Adrenal gland (tissue), 12 donors: ENCODE data around the gene KSR2. TPM values are rescaled to one million over a fixed set of nuclear protein-coding genes. Genes with fewer than 3 reads are reported as not detected.

ENCODE experiments used
- DNase-seq, 7 donors: peaks; one replicate each; pipeline ENCODE4 v3.0.0-alpha.2; 2019 to 2020
- H3K27ac ChIP-seq, 5 donors: fragments of 200-600 bp; sonication (generic) in 4 of 5; 1 replicate in 3 of 5; 2 replicates in 2 of 5; pipeline versions ENCODE4 v1.5.1 to v1.8.0; 2016 to 2020; ENCODE audit warnings: mild to moderate bottlenecking in 1 of 5
- H3K27me3 ChIP-seq: fragments of 200-600 bp; 2 replicates; pipeline ENCODE4 v1.8.0; 2021
- H3K36me3 ChIP-seq, 2 donors: fragments of 200-600 bp; replicated peaks in 1 of 2; 1 replicate in 1 of 2; 2 replicates in 1 of 2; pipeline versions ENCODE4 v1.5.1 to v1.8.0; 2018 to 2022
- H3K4me1 ChIP-seq, 2 donors: fragments of 200-600 bp; replicated peaks in 1 of 2; 1 replicate in 1 of 2; 2 replicates in 1 of 2; pipeline versions ENCODE4 v1.5.1 to v1.8.0; 2018 to 2021
- H3K4me3 ChIP-seq, 4 donors: fragments of 200-600 bp; sonication (generic) in 3 of 4; one replicate each; pipeline ENCODE4 v1.5.1; 2016 to 2018
- H3K9me3 ChIP-seq, 3 donors: fragments of 200-600 bp; sonication (generic) in 1 of 3; replicated peaks in 1 of 3; 1 replicate in 2 of 3; 2 replicates in 1 of 3; pipeline versions ENCODE4 v1.5.1 to v1.8.0; 2016 to 2021
- CTCF ChIP-seq, 6 experiments: fragments of 450-650 bp in 4 of 6; fragments of 200-600 bp in 2 of 6; sonication (generic) in 1 of 6; IDR thresholded peaks; 1 replicate in 5 of 6; 2 replicates in 1 of 6; pipeline versions ENCODE4 v1.5.1 to v1.8.0; 2016 to 2021; ENCODE audit warnings: antibody characterized with exemption in 6 of 6, mild to moderate bottlenecking in 2 of 6, moderate library complexity in 1 of 6
- POLR2A ChIP-seq, 2 donors: fragments of 450-650 bp; IDR thresholded peaks; one replicate each; pipeline ENCODE4 v1.6.1; 2017; ENCODE audit warnings: antibody characterized with exemption in 2 of 2, mild to moderate bottlenecking in 2 of 2, moderate library complexity in 1 of 2
- whole genome bisulfite sequencing, 4 donors: extraction: QIAGEN DNeasy Blood & Tissue Kit in 2 of 4; methylation state at CpG; one replicate each; pipeline versions ENCODE4 v1.1.5 to v1.1.7; 2013 to 2017; 5-methylcytosine and 5-hydroxymethylcytosine counted together
- intact Hi-C, 2 donors: fragments of 100-400 bp; cut with DNase I; formaldehyde crosslinking; loops; one replicate each; pipeline versions ENCODE4 v1.14.1 to v1.15.0; 2022 to 2023
- polyA plus RNA-seq, 3 donors: library from polyadenylated mRNA; stranded (reverse); fragments of 200-250 nt in 2 of 3; fragments of 350-450 nt in 1 of 3; fragmentation: Illumina TruSeq in 1 of 3; extraction: RNeasy Lipid Tissue Mini Kit (QIAGEN cat#74804) in 1 of 3; gene quantifications; one replicate each; pipeline ENCODE4 v1.2.3, GENCODE V29; 2013 to 2014
- total RNA-seq, 9 donors: library from RNA; depleted of rRNA in 4 of 9; stranded (reverse); fragments of >200 nt in 4 of 9; fragments of 120-200 nt in 1 of 9; fragmentation: NEBNext Ultra II Directional in 1 of 9; extraction: Animal tissue kit (Norgen Biotek cat#: 25700) in 1 of 9; gene quantifications; one replicate each; pipeline versions ENCODE4 v1.1.0 to v1.2.4, GENCODE V29; 2013 to 2023
- donor health status: healthy with polysubstance abuse.
- donor health status: Bipolar disorder and iron deficiency.
- donor health status: DM: yes; HTN: yes; CAD: no.
- donor health status: DM: no; HTN: no; CAD: no.
- donor health status: DM: no; HTN: no; CAD: no.
- donor health status: DM: yes; HTN: yes; CAD: no.

KSR2 gene
- total and polyA plus RNA-seq, 12 donors = 0.03 to 2.7 (median 0.84) TPM; not detected in 3

- DNase-seq = no peak
- Histone ChIP-seq H3K27me3 (peaks cover 3% of the 10 kb centered on the region), H3K27ac (no peak overlapping the region), H3K9me3 (no peaks in the 10 kb centered on the region), H3K4me3 (no peak overlapping the region), H3K36me3 (no peaks in the 10 kb centered on the region), H3K4me1 (no peaks in the 10 kb centered on the region)
- no peak for TF ChIP-seq POLR2A (IDR thresholded peaks at IDR 0.05)
- no peak for TF ChIP-seq CTCF (IDR thresholded peaks at IDR 0.05)
- intact Hi-C loops = no loop called here
- 51 to 76% (median 58%) methylated on average over 4 of the region's 4 CpGs for WGBS, 4 donors
Observed at GRCh38 chr12:117527479-117527855, 441.3 kb downstream of the KSR2 start.

GRCh38 chr12:117526757-117527478, 441.9 kb downstream of the KSR2 start:
- Histone ChIP-seq H3K9me3 (no peaks in the 10 kb centered on the region), H3K4me1 (no peaks in the 10 kb centered on the region), H3K36me3 (no peaks in the 10 kb centered on the region), H3K27ac (no peak overlapping the region), H3K4me3 (no peak overlapping the region), H3K27me3 (peaks cover 3% of the 10 kb centered on the region)
- whole genome bisulfite sequencing, 4 donors = 54 to 71% (median 69%) methylated on average over 14 of the region's 14 CpGs
- TF ChIP-seq CTCF (IDR thresholded peaks at IDR 0.05) (no peak), POLR2A (IDR thresholded peaks at IDR 0.05) (no peak)
- DNase-seq = no peak
- intact Hi-C loops = no loop called here

GRCh38 chr12:117525766-117526165, 443.0 kb downstream of the KSR2 start:
- intact Hi-C loops = no loop called here
- no peaks in the 10 kb centered on the region for H3K4me1 ChIP-seq
- H3K9me3 ChIP-seq = no peaks in the 10 kb centered on the region
- TF ChIP-seq POLR2A (IDR thresholded peaks at IDR 0.05) (no peak), CTCF (IDR thresholded peaks at IDR 0.05) (no peak)
- H3K36me3 ChIP-seq = no peaks in the 10 kb centered on the region
- no peak for DNase-seq
- no peak overlapping the region for H3K4me3 ChIP-seq
- 49 to 56% (median 53%) methylated on average over 4 of the region's 4 CpGs; no CpG with 5 or more reads in 1 of the 4 donors for WGBS, 4 donors
- H3K27ac ChIP-seq = no peak overlapping the region
- H3K27me3 ChIP-seq = no peaks in the 10 kb centered on the region

GRCh38 chr12:117524806-117525205, 444.0 kb downstream of the KSR2 start:
- intact Hi-C loops = no loop called here
- WGBS, 4 donors = 92 to 95% (median 95%) methylated on average over 10 to 17 of the region's 17 CpGs
- TF ChIP-seq CTCF (IDR thresholded peaks at IDR 0.05) (no peak), POLR2A (IDR thresholded peaks at IDR 0.05) (no peak)
- DNase-seq = no peak
- Histone ChIP-seq H3K4me3 (no peak overlapping the region), H3K4me1 (no peaks in the 10 kb centered on the region), H3K36me3 (no peaks in the 10 kb centered on the region), H3K9me3 (no peaks in the 10 kb centered on the region), H3K27ac (no peak overlapping the region), H3K27me3 (no peaks in the 10 kb centered on the region)
